ENCODE results near the gene RPL22L1.

Gene RPL22L1

GRCh38 chr3:170816841-170817240 is 53.2 kb downstream of the RPL22L1 start:
- DNase-seq (ENCODE audit: insufficient read length) (no peak), FAIRE-seq (no peak)
- TF ChIP-seq TAF1 (IDR thresholded peaks at IDR 0.05; ENCODE audit: borderline replicate concordance, low read depth, low read length): no peak
- no peak for TF ChIP-seq POLR2AphosphoS5 (IDR thresholded peaks at IDR 0.05; ENCODE audit: low read depth, low read length)
- no peak for TF ChIP-seq POLR2A (IDR thresholded peaks at IDR 0.05; ENCODE audit: low read depth, low read length)

- no peak for DNase-seq (ENCODE audit: insufficient read length)
- TF ChIP-seq POLR2A (IDR thresholded peaks at IDR 0.05; ENCODE audit: low read depth, low read length) (no peak), TAF1 (IDR thresholded peaks at IDR 0.05; ENCODE audit: borderline replicate concordance, low read depth, low read length) (no peak), POLR2AphosphoS5 (IDR thresholded peaks at IDR 0.05; ENCODE audit: low read depth, low read length) (no peak)
- no peak for FAIRE-seq
Observed at GRCh38 chr3:170816341-170816740, 53.7 kb downstream of the RPL22L1 start.

GRCh38 chr3:170815936-170816335 is 54.1 kb downstream of the RPL22L1 start:
- no peak for DNase-seq (ENCODE audit: insufficient read length)
- no peak for TF ChIP-seq TAF1 (IDR thresholded peaks at IDR 0.05; ENCODE audit: borderline replicate concordance, low read depth, low read length)
- TF ChIP-seq POLR2AphosphoS5 (IDR thresholded peaks at IDR 0.05; ENCODE audit: low read depth, low read length): no peak
- TF ChIP-seq POLR2A (IDR thresholded peaks at IDR 0.05; ENCODE audit: low read depth, low read length): no peak
- FAIRE-seq: no peak

GRCh38 chr3:170815340-170815739 is 54.7 kb downstream of the RPL22L1 start:
- TF ChIP-seq TAF1 (IDR thresholded peaks at IDR 0.05; ENCODE audit: borderline replicate concordance, low read depth, low read length): no peak
- TF ChIP-seq POLR2AphosphoS5 (IDR thresholded peaks at IDR 0.05; ENCODE audit: low read depth, low read length): no peak
- TF ChIP-seq POLR2A (IDR thresholded peaks at IDR 0.05; ENCODE audit: low read depth, low read length): no peak
- DNase-seq (ENCODE audit: insufficient read length) (no peak), FAIRE-seq (no peak)

All from GM12892 (cell line).